Mesothelial cell of epicardium (in vitro differentiated cells): ENCODE results near the gene CDC42BPG. TPM values are rescaled to one million over a fixed set of nuclear protein-coding genes. Genes with fewer than 3 reads are reported as not detected.

ENCODE experiments used
- DNase-seq, 2 experiments: peaks; one replicate each; pipeline ENCODE4 v3.0.0; 2021; ENCODE audit warnings: low spot score in 2 of 2; ENCODE audit not compliant: unreplicated experiment in 2 of 2
- H3K27ac Mint-ChIP-seq: 2 replicates; pipeline ENCODE4 v1.8.0; 2021; ENCODE audit warnings: mixed read lengths
- H3K27me3 Mint-ChIP-seq: 2 replicates; pipeline ENCODE4 v1.8.0; 2021; ENCODE audit warnings: low read depth, mixed read lengths
- H3K36me3 Mint-ChIP-seq: 2 replicates; pipeline ENCODE4 v1.8.0; 2021; ENCODE audit warnings: mixed read lengths
- H3K4me1 Mint-ChIP-seq: 2 replicates; pipeline ENCODE4 v1.8.0; 2021; ENCODE audit warnings: mixed read lengths
- H3K4me3 Mint-ChIP-seq: 2 replicates; pipeline ENCODE4 v1.8.0; 2021; ENCODE audit warnings: mild to moderate bottlenecking, moderate library complexity, mixed read lengths
- H3K9me3 Mint-ChIP-seq: 2 replicates; pipeline ENCODE4 v1.8.0; 2021; ENCODE audit warnings: mixed read lengths
- total RNA-seq: library from RNA; stranded (reverse); gene quantifications from 3 replicates; pipeline ENCODE4 v1.2.1, GENCODE V29; 2021
- TF ChIP-seq, protein P1 (sequence below): fragments of 200-600 bp; sonication (generic); IDR thresholded peaks from one replicate; pipeline ENCODE4 v1.5.0; 2021; ENCODE audit warnings: antibody characterized with exemption; ENCODE audit not compliant: unreplicated experiment

Gene CDC42BPG
- total RNA-seq, 1 donor from 2014 or later: 30.1 TPM

DNA sequence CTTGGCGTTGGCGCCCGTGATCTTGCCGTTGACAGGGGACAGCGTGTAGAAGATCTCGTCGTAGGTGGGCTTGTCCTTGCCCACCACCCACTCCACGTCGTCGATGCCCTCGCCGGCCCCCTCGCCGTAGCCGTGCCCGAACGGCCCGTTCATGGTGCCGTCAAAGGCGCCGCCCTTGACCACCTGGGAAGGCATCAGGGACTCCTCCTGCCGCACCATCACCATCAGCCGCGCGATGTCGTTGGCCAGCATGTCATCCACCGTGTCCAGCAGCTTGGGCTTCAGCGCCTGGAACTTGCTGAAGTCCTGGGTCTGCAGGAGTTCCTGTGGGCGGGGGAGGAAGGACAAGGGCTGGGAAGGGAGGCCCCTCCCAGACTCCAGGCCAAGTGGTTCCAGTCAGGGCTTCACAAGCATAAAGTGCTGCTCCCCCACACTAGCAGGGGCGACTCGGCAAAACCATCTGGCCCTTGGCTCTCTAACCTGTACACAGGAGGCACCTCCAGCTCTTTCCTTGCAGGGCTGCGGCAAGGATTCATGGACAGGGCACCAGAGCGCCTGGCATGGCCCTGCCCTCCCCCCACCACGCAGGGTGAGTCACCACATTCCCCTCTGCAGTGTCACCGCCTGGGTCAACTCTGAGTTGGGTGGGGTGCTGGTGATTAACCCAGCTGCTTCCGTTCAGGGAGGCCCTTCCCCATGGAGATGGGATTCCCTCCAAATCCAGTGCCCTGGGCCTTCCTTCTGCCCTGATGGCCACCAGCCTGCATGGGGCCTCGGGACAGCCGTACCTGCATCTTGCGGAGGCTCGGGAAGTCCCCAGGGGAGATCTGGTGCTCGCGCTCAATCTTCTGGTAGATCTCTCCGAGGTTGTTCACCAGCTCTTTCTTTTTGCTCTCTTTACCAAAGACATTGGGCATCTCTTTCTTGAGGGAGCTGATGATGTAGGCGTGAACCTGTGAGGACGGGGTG lies 10.4 kb upstream of the CDC42BPG start:
- TF ChIP-seq, protein P1, sequence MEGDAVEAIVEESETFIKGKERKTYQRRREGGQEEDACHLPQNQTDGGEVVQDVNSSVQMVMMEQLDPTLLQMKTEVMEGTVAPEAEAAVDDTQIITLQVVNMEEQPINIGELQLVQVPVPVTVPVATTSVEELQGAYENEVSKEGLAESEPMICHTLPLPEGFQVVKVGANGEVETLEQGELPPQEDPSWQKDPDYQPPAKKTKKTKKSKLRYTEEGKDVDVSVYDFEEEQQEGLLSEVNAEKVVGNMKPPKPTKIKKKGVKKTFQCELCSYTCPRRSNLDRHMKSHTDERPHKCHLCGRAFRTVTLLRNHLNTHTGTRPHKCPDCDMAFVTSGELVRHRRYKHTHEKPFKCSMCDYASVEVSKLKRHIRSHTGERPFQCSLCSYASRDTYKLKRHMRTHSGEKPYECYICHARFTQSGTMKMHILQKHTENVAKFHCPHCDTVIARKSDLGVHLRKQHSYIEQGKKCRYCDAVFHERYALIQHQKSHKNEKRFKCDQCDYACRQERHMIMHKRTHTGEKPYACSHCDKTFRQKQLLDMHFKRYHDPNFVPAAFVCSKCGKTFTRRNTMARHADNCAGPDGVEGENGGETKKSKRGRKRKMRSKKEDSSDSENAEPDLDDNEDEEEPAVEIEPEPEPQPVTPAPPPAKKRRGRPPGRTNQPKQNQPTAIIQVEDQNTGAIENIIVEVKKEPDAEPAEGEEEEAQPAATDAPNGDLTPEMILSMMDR: no peak
- no peaks in the 10 kb centered on the region for H3K9me3 Mint-ChIP-seq
- H3K27me3 Mint-ChIP-seq: no peaks in the 10 kb centered on the region
- no peak for DNase-seq
- peak overlapping the region; percentile 39 for H3K27ac Mint-ChIP-seq
- no peak overlapping the region for H3K4me3 Mint-ChIP-seq
- peaks cover 1% of the 10 kb centered on the region for H3K4me1 Mint-ChIP-seq
- H3K36me3 Mint-ChIP-seq: peaks cover 9% of the 10 kb centered on the region

GRCh38 chr11:64854157-64854533 lies 9.7 kb upstream of the CDC42BPG start:
- no peak overlapping the region for H3K27ac Mint-ChIP-seq
- H3K4me3 Mint-ChIP-seq: no peak overlapping the region

GRCh38 chr11:64853709-64854108 lies 9.3 kb upstream of the CDC42BPG start:
- Mint-ChIP-seq H3K4me3 (no peak overlapping the region), H3K9me3 (no peaks in the 10 kb centered on the region), H3K27ac (no peak overlapping the region), H3K4me1 (peaks cover 1% of the 10 kb centered on the region), H3K27me3 (no peaks in the 10 kb centered on the region), H3K36me3 (peaks cover 9% of the 10 kb centered on the region)
- no peak for DNase-seq
- TF ChIP-seq, protein P1: no peak

More at GRCh38 chr11:64854157-64854533, 9.7 kb upstream of the CDC42BPG start:
- no peak for DNase-seq
- no peaks in the 10 kb centered on the region for H3K9me3 Mint-ChIP-seq
- H3K36me3 Mint-ChIP-seq: peaks cover 9% of the 10 kb centered on the region
- no peaks in the 10 kb centered on the region for H3K27me3 Mint-ChIP-seq
- TF ChIP-seq, protein P1: no peak
- H3K4me1 Mint-ChIP-seq: peaks cover 1% of the 10 kb centered on the region

DNA sequence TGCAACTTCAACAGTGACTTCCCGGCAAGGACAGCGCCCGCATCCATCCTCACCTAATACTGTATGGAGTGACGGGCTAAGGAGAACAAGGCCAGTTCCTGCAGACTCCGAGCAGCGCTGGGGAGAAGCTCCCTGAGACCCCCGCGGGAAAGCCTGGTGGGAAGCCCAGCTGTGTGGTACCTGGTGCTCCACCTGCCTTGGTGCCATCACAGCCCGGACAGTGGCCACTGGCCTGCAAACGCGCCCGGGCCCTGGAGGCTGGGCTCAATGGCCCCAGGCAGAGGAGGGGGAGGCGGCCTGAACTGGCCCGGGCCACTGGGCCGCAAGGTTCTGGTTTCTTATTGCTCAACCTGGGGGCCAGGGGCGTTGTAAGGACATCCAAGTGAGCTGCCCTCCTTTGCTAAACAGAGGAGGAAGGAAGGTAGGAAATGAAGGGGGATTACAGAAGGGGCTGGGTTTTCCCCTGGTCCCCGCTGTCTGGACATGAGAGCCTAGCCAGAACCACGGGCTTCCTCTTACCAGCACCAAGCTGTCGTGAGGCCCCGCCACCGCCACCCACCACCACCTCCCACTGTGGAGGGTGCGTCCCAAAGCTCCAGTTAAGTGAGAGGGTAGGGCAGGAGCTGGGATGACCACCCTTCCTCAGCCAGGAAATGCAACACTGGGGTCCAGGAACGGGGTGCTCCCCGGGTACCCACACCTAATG lies 8.5 kb upstream of the CDC42BPG start:
- Mint-ChIP-seq H3K27ac (no peak overlapping the region), H3K4me1 (peaks cover 5% of the 10 kb centered on the region), H3K36me3 (peaks cover 9% of the 10 kb centered on the region), H3K4me3 (no peak overlapping the region), H3K27me3 (no peaks in the 10 kb centered on the region), H3K9me3 (no peaks in the 10 kb centered on the region)
- DNase-seq: no peak
- TF ChIP-seq, protein P1: no peak

DNA sequence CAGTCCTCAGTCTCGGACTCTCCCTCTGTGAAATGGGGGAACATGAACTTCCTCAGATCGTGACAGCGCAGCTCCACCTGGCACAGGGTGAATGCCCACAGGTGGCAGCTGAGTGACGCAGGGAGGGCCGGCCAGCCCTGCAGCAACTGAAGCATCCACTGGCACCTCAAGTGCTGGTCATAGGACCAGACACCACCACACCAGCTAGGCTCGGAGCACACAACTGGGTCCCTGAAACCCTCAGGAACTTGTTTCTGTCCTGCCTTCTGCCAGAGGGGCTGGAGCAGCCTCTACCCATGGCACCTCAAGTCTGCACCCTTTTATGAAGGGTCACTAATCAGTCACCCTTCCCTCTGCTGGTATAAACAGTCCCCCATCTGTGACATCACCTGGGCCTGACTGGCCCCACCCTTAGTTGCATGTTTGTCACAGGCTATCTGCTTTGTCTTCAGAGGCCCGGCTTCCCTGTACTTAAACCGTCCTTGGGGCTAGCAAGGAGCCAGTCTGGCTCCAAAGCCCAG lies 7.4 kb upstream of the CDC42BPG start:
- Mint-ChIP-seq H3K36me3 (peaks cover 9% of the 10 kb centered on the region), H3K4me3 (no peak overlapping the region), H3K27me3 (no peaks in the 10 kb centered on the region), H3K4me1 (peaks cover 5% of the 10 kb centered on the region), H3K9me3 (no peaks in the 10 kb centered on the region), H3K27ac (no peak overlapping the region)
- no peak for DNase-seq
- TF ChIP-seq, protein P1: no peak
